Stimulated activated CD8-positive, alpha-beta memory T cell treated with anti-CD3 and anti-CD28 coated beads, Interleukin-7, amount 100 ng/mL, for 48 hours (primary cell): ENCODE results near the gene PARP12.
A peak's percentile ranks its signal among the peaks of the same experiment; 100 is the strongest.
"Not testable (repeated sequence)": the region's sequence is repeated elsewhere in the genome, so short reads cannot be mapped to it uniquely, and the experiment has no call there.

Source experiments
- DNase-seq, 2 donors: peaks; one replicate each; pipeline ENCODE4 v3.0.0-alpha.2; 2020; ENCODE audit warnings: low read depth in 1 of 2; ENCODE audit errors: extremely low read depth in 1 of 2

Gene PARP12, protein sequence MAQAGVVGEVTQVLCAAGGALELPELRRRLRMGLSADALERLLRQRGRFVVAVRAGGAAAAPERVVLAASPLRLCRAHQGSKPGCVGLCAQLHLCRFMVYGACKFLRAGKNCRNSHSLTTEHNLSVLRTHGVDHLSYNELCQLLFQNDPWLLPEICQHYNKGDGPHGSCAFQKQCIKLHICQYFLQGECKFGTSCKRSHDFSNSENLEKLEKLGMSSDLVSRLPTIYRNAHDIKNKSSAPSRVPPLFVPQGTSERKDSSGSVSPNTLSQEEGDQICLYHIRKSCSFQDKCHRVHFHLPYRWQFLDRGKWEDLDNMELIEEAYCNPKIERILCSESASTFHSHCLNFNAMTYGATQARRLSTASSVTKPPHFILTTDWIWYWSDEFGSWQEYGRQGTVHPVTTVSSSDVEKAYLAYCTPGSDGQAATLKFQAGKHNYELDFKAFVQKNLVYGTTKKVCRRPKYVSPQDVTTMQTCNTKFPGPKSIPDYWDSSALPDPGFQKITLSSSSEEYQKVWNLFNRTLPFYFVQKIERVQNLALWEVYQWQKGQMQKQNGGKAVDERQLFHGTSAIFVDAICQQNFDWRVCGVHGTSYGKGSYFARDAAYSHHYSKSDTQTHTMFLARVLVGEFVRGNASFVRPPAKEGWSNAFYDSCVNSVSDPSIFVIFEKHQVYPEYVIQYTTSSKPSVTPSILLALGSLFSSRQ

DNA sequence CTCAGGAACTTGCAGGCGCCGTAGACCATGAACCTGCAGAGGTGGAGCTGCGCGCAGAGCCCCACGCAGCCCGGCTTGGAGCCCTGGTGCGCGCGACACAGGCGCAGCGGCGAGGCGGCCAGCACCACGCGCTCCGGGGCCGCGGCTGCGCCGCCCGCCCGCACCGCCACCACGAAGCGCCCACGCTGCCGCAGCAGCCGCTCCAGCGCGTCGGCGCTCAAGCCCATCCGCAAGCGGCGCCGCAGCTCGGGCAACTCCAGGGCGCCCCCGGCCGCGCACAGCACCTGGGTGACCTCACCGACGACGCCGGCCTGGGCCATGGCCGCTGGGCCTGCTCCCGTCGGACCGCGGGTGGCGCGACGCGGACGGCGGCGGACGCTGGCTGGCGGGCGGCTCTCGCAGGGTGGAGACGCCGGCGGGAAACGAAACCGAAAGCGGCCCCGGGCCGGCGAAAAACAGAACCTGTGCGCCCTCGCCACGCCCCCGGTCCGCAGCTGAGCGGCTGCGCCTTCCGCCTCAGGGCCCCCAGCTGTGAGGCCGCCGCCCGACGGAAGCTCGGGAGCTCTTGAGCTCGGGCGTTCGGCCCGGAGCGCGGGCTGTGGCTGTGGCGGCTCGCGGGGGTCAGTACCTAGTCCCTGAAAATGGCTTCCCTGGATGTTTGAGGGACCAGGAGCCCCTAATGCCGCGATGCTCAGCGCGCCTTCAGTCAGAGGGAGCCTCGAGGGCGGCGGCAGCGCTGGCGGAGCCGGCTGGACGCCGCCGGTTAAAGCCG lies at the start of gene PARP12:
Gene PARP12 (minus strand): TSS at position 424 of the 772 bp plus-strand sequence. CDS start 104 bp downstream, at position 320.
- DNase-seq, result peak; percentile 75 to 79

DNA sequence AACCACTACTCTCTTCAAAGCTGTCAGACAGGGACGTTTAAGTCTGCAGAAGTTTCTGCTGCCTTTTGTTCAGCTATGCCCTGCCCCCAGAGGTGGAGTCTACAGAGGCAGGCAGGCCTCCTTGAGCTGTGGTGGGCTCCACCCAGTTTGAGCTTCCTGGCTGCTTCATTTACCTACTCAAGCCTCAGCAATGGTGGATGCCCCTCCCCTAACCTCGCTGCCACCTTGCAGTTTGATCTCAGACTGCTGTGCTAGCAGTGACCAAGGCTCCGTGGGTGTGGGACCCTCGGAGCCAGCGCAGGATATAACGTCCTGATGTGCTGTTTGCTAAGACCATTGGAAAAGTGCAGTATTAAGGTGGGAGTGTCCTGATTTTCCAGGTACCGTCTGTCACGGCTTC lies 46.0 kb upstream of the PARP12 start:
- not testable (repeated sequence) for DNase-seq

DNA sequence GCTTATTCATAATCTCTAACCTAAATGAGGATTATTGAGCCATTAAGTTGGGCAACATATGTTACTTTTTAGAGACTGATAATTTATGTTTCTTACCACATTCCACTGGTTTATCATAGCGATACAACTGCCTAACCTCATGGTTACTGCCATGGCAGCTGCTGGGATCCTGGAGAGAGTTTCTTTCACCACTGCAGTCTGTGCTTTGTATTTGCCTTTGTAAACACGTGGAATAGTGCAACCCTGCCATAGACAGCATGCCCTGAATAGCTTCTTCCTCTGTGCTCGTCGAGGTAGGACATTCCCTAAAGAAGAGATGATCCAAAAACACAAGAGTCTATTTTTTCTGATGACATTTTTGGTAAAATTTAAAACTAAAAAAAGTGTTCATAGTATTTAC lies 33.7 kb upstream of the PARP12 start:
- DNase-seq, result no peak

DNA sequence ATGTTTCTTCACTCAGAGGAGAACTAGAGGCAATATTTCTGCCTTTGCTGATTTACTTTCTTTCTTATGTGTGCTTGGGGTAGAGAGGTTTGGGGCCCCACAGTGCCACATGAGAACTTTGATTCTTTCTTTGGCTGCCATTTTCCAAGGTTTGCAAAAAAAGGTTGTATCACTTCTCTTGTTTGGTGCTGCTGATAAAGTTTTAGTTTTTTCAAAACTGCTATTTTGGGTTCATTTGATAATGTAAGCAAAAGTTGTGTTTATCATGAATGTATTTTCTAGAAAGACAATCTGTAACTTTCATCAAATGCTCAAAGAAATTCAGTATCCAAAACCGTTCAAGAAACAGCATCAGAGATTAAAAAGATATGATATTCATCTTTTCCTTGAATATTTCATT lies 30.6 kb upstream of the PARP12 start:
- DNase-seq, result no peak

DNA sequence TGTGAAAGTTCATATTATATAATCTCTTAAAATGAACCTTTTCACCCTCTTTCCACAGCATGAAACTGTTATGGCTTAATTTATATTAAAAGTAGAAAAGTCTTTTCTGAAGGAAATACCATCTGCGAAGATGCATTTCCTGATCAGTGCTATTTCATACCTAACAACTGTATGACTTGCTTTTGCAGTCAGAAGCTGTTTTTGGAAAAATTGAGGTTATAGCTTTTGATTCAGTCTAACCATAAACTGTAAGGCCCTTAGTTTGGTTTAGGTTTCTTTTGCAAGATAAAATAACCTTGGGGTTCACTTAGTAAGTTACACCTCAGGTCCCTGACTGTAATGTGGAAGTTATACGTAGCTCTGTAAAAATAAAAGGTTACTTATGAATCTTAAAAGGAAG lies 22.7 kb upstream of the PARP12 start:
- DNase-seq, result no peak

DNA sequence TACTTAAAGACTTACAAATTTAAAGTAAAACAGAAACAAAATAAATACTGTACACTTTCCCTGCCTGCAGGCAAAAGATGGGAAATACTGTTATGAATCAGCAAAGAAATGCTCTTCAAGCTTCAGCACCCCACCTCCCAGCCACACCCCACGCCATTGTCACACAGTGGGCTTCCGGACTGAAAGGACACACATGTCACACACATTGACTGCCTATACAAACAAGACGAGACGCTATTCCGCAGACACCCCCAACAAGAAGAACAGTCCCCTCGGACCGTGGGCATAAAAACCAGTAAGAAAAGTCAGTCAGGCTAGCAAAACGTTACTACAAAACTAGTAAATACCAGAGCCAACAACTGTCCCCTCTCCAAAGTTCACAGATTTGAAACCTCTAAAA lies 22.2 kb upstream of the PARP12 start:
- peak in 1 of 2 donors; percentile 22 for DNase-seq

DNA sequence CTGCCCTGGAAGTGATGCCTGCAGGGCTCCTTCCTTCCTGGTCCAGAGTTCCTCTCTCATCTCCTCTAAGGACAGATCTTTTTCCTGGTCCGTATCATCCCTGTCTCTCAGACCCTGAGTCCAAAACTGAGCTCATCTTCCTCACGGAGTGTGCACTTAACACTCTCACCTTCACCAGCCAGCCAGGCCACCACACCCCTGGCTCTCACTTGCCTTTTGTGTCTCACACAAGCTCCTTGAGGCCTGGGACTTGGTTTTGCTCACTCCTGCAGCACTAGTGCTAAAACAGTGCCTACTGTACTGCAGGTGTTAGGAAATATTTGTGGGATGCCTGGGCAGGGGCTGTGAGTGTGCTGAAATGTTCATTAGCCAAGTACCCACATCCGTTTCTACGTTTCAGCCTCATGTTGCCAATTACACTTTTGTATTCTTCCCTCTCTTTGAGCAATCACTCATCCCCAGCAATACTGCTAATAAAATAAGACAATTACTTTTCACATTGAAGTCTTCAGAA lies 21.4 kb upstream of the PARP12 start:
- no peak for DNase-seq

DNA sequence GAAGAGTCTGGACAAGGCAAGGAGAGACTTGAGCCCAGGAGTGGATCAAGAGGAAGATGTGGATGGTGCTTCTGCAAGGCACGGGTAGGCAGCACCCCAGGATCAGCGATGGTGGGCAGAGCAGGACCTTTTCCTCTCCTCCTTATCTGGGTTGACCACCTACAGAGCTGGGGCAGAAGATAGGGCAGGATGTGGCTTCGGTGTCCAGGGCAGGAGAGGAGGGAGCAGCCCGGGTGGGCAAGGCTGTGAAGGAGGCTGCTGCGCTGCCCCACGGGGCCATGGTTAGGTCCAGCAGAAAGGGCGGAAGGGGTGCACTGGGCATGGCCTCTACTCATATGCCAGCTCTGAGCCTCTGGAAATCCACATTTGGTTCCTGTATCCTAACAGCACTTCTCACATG lies 20.0 kb upstream of the PARP12 start:
- DNase-seq, result no peak

DNA sequence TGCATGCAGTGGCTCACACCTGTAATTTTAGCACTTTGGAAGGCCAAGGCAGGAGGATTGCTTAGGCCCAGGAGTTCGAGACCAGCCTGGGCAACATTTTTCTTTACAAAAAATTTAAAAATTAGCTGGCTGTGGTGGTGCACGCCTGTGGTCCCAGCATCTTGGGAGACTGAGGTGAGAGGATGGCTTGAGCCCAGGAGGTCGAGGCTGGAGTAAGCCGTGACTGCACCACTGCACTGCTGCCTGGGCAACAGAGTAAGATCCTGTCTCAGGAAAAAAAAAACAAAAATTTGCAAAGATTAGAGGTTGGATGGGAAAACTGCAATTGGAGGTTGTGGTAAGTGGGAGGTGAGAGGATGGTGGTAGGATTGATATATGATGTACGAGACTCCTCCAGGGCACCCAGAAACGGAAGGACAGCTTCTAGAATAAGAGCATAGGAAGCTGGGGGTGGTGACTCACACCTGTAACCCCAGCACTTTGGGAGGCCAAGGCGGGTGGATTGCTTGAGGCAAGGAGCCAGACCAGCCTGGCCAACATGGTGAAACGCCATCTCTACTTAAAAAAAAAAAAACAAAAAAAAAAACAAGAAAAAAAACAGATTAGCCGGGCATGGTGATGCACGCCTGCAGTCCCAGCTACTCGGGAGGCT lies 19.1 kb upstream of the PARP12 start:
- DNase-seq, result no peak

DNA sequence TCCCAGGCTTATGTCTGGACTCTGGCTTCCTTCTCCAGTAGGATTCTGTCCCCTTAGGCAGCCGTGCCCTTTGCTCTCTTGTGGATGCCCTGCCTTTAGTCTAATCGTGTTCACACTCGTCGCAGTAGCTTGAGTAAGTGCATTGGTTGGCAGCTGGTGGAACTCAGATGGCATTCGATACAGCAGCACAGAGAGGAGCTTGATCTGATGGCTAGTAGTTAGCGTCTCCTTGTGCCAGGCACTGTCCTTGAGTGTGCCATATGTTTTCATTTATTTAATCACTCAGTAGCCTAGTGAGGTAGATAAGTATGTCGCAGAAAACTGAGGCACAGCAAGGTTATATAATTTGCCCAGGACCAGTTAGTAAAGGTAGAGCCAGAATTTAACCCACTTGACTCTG lies 18.2 kb upstream of the PARP12 start:
- no peak for DNase-seq

DNA sequence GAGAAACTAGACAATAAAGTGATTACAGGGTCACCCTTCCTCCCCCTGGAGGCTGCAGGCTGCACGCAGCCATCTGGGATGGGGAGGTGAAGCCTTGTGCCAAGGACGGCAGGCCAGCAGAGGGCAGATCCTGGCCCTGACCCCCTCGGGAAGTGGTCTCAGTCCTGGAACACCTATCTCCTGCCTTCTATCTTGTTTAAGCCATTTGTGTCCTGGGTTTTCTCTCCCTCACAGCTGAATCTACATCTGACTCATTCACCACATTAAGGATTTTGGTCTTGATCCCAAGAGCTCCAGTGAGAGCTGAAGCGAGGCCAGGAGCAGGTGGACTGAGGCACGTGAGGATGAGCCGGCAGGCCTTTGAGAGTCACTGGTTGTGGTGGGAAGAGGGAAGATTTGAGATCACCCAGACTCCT lies 16.4 kb upstream of the PARP12 start:
- no peak for DNase-seq

DNA sequence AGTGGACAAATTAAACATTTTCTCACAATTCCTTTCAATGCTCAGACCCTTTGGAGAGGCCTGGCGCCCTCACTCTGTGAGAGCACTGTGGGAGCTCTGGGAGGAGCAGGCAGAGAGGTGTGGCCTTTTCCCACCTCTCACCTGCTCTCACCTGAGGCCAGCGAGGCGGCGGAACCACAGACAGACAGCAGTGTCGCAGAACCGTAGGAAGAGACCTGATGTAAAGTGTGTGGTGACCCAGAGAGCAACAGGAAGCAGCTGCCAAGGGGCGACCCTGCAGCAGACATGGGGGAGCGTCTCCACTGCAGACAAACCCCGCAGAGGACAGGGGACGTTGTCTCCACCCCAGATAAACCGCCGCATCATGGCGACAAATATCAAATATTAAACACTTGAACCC lies 15.6 kb upstream of the PARP12 start:
- no peak for DNase-seq

DNA sequence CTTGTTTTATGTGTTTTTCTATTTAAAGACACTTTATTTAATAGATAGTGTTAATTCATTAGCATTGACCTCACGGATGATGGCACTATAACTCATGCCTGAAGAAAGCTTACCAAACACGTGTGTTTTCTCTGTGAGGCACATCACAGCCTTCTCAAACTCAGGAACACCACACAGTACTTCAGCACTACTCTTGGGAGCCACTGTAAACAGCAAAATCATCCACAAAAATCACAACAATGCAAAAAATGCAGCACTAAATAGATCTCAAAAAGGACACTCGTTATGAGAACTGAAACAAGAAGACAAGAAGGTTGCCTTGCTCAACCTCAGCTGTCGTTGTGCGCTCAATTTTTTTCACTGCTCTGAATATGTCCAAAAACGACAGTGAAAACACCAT lies 12.0 kb upstream of the PARP12 start:
- no peak for DNase-seq

DNA sequence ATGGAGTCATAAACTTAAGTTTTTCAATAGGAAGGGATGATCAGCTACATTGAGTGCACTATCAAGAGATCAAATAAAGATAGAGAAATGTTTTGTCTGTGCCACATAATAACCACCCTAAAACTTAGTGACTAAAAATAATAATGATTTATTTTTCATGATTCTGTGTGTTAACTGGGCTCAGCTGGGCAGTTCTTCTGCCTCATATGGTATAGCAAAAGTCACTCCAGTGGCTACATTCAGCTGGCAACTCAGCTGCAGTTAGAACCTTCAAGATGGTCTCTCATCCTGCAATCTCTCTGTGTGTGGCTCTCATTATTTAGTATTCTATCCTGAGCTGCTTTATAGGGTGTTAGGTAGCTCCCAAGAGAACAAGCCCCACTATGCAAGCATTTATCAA lies 7.8 kb upstream of the PARP12 start:
- no peak for DNase-seq

DNA sequence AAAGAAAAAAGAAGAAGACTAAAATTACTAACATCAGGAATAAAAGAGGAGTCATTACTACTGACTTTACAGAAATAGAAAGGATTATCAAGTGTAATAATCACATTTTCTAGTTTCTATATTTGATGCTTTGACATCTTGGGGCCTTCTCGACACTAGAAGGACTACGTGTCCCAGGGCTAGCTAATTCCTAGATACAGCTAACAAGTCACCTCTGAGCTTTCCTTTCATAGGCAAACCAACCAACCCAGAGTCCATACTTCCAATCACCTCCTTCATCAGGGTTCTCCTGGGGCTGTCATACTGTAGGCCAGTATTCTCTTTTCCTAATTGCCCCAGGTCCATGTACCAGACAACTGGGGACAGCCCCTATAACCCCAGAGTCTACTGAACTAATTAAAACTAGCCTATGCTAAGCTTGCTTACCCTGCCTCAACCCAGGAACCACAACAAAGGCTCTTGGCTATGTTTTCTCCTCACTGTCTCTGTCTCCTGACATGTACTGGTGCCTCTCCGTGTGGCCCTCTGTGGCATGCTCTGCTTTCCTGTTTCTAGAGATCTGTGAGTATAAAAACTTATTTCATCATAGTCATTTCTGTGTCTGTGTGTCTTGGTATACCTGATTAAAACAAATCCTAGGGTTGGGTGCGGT lies 6.7 kb upstream of the PARP12 start:
- DNase-seq, result no peak

DNA sequence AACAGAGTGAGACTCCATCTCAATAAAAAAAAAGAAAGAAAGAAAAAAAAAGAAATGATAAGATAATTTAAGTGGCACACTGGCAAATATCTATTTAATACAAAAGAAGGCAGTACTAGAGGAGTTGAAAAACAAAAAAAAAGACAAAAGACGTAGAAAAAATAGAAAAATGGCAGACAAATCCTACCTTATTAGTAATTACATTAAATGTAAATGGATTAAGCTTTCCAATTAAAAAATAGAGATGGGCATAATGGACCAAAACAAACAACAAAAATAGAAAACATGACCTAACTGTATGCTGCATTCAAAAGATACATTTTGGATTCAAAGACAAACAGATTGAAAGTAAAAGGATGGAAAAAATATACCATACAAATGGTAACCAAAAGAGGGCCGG lies 5.3 kb upstream of the PARP12 start:
- DNase-seq, result no peak

DNA sequence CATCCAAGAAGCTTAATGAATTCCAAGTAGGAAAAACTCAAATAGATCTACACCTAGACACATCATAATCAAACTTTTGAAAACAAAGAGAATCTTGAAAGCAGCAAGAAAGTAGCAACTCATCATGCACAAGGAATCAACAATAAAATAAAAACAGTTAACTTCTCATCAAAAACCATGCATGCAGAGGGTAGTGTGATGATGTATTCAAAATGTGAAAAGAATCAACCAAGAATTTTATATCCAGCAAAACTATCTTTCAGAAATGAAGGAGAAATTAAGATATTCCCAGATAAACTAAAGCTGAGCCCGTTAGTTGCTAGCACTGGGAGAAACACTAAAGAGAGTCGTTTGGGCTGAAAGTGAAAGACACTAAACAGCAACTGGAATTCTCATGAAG lies 4.3 kb upstream of the PARP12 start:
- DNase-seq, result no peak

DNA sequence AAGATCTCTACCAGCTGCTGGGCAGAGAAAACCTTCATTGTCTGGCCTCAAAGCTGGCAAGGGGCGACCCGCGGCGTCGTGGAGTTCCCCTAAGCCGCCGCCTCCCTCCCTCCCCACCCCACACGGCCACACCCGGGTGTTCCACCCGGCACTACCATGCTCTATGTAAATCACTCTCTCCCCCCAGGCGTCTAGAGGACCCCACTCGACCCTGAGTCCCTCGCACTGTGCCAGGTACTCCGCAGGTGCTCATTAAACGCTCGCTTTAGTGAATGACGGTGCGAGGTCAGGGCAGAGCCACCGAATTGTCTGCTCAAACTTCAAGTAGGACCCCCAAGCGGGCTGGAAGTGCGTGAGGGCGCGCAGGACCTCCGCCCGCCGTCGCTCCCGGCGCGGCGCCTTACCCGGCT lies 628 bp downstream of the PARP12 start:
- DNase-seq, result peak in 1 of 2 donors; percentile 17

DNA sequence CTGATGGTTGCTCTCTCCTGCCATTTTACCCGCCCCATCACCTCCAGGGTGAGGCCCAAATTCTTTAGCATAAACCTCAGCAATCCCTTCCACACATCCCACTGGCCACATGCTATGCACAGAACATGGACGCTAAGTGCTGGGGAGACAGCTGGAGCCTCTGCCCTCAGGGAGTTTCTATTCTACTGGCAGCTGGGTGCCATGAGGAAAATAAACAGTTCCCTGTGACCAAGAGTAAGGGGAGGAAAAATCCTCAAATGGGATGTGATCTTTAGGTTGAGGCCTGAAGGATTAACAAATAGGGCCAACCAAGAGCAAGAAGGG lies 1.2 kb downstream of the PARP12 start:
- DNase-seq, result no peak

DNA sequence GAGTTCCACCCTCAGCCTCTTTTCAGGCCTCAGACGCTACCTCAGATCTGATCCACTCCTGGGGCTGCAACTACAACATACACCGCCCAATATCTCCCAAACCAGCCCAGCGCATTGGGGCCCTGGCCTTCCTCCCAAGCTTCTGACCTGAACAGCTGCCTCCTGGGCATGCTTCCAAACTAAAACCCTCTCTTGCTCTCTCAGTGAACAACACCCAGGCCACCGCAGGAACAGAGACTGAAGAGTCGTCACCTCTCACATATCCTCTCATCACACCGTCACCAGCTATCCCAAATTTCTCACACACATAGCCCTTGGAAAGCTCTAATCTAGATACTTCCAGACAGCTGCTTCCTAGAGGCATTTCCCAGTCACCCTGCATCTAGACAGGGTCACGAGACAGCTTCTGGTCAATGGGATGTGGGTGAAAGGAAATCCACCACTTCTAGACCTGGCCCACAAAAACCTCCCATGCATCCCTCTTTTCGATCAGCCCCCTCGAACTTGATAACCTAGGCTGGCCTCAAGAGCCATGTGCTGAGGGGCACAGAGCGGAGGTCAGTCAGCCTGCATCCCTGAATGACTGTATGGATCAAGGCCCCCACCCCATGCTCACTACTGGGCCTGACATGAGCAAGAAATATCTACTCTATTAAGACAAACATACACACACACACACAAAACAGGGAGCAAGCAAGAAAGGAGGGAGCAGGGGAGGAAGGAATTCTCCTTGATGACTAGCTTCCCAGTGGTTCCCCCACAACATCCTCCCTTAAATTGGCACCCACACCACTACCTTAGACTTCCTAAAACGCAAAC lies 1.8 kb downstream of the PARP12 start:
- DNase-seq, result no peak
